Transverse colon (tissue), 4 donors: ENCODE data around the gene NOC4L. TPM values are rescaled to one million over a fixed set of nuclear protein-coding genes. Genes with fewer than 3 reads are reported as not detected.

Experiments
- DNase-seq: peaks from one replicate; pipeline ENCODE4 v3.0.0-alpha.2; 2019
- H3K27ac ChIP-seq, 4 donors: fragments of 200-600 bp; sonication (generic); 2 replicates each; pipeline ENCODE4 v1.5.1; 2016 to 2018; ENCODE audit warnings: inconsistent platforms in 4 of 4
- H3K27me3 ChIP-seq: fragments of 200-600 bp; sonication (generic); 2 replicates; pipeline ENCODE4 v1.5.1; 2017; ENCODE audit warnings: inconsistent platforms
- H3K36me3 ChIP-seq, 4 donors: fragments of 200-600 bp; sonication (generic); 2 replicates each; pipeline ENCODE4 v1.5.1; 2017 to 2019; ENCODE audit warnings: inconsistent platforms in 4 of 4
- H3K4me1 ChIP-seq, 4 donors: fragments of 200-600 bp; sonication (generic); 2 replicates each; pipeline ENCODE4 v1.5.1; 2017 to 2020; ENCODE audit warnings: inconsistent platforms in 4 of 4
- H3K4me3 ChIP-seq, 4 donors: fragments of 200-600 bp; sonication (generic); 1 replicate in 1 of 4; 2 replicates in 3 of 4; pipeline versions ENCODE4 v1.5.1 to v1.6.1; 2017 to 2019; ENCODE audit warnings: inconsistent platforms in 4 of 4
- H3K9me3 ChIP-seq, 2 donors: fragments of 200-600 bp; sonication (generic); 2 replicates each; pipeline ENCODE4 v1.5.1; 2017 to 2019; ENCODE audit warnings: inconsistent platforms in 2 of 2
- EP300 ChIP-seq: sonication (generic); formaldehyde crosslinking; IDR thresholded peaks from one replicate; pipeline ENCODE4 v1.6.1; 2017; ENCODE audit warnings: antibody characterized with exemption, low read depth
- POLR2A ChIP-seq: fragments of 450-650 bp; IDR thresholded peaks from one replicate; pipeline ENCODE4 v1.6.1; 2016; ENCODE audit warnings: antibody characterized with exemption, mild to moderate bottlenecking, moderate library complexity
- POLR2AphosphoS5 ChIP-seq, 3 donors: sonication (generic); formaldehyde crosslinking; IDR thresholded peaks; one replicate each; pipeline ENCODE4 v1.6.1; 2016; ENCODE audit warnings: antibody characterized with exemption in 3 of 3
- WGBS, 2 donors: methylation state at CpG; one replicate each; pipeline ENCODE4 v1.1.5; 2018; ENCODE audit warnings: low coverage in 1 of 2; 5-methylcytosine and 5-hydroxymethylcytosine counted together
- in situ Hi-C, 4 donors: fragments of 200-750 bp; cut with MboI; loops; one replicate each; pipeline versions ENCODE4 v1.15.0 to v1.15.1; 2017; ENCODE audit warnings: low sequenced_read_pairs in 3 of 4, low pct_ligation_motif_present in 1 of 4, low pct_unique_long_range_greater_than_20kb in 1 of 4
- intact Hi-C: fragments of 100-400 bp; cut with DNase I; formaldehyde crosslinking; loops from one replicate; pipeline ENCODE4 v1.15.1; 2023; ENCODE audit warnings: low total_unique reads
- total RNA-seq, 4 donors: library from RNA; depleted of rRNA; stranded (reverse); fragments of >200 nt; gene quantifications; one replicate each; pipeline ENCODE4 v1.1.0, GENCODE V29; 2016
- TF ChIP-seq, protein P1 (sequence below), 5 experiments: fragments of 200-600 bp in 3 of 5; fragments of 450-650 bp in 2 of 5; sonication (generic) in 3 of 5; IDR thresholded peaks; 1 replicate in 2 of 5; 2 replicates in 3 of 5; pipeline ENCODE4 v1.5.1; 2016 to 2017; ENCODE audit warnings: antibody characterized with exemption in 5 of 5, inconsistent platforms in 3 of 5, mild to moderate bottlenecking in 2 of 5, moderate library complexity in 1 of 5

NOC4L gene
- total RNA-seq, 4 donors from 2014 or later, result 5.2 to 12.6 (median 9.9) TPM

DNA sequence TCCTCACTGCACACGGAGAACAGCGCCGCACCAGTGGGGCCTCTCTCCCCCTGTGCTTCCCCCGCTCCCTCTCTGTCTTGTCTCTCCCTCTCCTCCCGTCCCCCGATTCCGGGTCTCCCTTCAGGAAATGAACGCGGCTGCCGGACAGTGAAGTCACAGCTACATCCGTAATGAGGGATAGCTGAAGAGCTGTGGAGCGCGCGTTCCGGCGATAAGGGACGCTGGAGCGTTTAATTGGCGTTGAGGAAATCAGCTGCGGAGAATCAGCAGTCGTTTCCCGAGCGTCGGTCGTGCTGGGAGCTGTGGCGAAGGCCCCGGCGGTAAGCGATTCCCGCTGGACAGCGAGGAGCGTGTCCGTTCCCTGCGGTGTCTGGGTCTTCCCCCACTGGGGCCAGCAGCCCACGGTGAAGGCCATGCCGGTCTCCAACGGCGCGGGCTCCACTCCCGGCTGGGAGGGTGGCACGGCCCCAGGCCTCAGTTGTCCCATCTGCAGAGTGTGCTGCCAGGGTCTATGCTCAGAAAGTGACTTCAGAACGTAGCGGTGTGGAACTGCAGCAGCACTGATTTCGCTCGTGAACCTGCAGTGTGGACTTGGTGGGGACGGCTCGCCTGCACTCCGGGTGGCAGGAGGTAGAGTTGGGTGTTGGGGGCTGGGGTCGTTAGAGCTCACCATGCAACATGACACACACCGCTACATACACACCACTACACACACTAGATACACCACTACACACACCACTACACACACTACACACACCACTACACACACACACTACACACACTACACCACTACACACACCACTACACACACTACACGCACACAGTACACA lies 10.9 kb downstream of the NOC4L start:
- WGBS, 2 donors, result 92 to 100% methylated on average over 1 to 43 of the region's 51 CpGs
- intact Hi-C loops, result loop anchor here (10.0 kb wide), 1 partner anchor 220 kb away; no protein-coding TSS in a partner anchor
- in situ Hi-C loops, result no loop called here

GRCh38 chr12:132155771-132156572 lies 11.7 kb downstream of the NOC4L start:
- Histone ChIP-seq H3K4me1 (peaks cover 0 to 9% (median 7%) of the 10 kb centered on the region in 4 donors), H3K4me3 (no peak overlapping the region), H3K27me3 (no peaks in the 10 kb centered on the region), H3K9me3 (no peaks in the 10 kb centered on the region), H3K36me3 (peaks cover 0 to 5% (median 0%) of the 10 kb centered on the region in 4 donors), H3K27ac (no peak overlapping the region)
- no peak for DNase-seq
- in situ Hi-C loops, result no loop called here
- intact Hi-C loops, result loop anchor here (10.0 kb wide), 1 partner anchor 219 kb away; no protein-coding TSS in a partner anchor
- TF ChIP-seq, protein P1, sequence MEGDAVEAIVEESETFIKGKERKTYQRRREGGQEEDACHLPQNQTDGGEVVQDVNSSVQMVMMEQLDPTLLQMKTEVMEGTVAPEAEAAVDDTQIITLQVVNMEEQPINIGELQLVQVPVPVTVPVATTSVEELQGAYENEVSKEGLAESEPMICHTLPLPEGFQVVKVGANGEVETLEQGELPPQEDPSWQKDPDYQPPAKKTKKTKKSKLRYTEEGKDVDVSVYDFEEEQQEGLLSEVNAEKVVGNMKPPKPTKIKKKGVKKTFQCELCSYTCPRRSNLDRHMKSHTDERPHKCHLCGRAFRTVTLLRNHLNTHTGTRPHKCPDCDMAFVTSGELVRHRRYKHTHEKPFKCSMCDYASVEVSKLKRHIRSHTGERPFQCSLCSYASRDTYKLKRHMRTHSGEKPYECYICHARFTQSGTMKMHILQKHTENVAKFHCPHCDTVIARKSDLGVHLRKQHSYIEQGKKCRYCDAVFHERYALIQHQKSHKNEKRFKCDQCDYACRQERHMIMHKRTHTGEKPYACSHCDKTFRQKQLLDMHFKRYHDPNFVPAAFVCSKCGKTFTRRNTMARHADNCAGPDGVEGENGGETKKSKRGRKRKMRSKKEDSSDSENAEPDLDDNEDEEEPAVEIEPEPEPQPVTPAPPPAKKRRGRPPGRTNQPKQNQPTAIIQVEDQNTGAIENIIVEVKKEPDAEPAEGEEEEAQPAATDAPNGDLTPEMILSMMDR (IDR thresholded peaks at IDR 0.05), result no peak
- TF ChIP-seq POLR2A, result no peak
- no peak for TF ChIP-seq POLR2AphosphoS5 (IDR thresholded peaks at IDR 0.05)
- no peak for TF ChIP-seq EP300
- WGBS, 2 donors, result 96% methylated on average over 7 to 10 of the region's 10 CpGs

More for the DNA sequence above, 10.9 kb downstream of the NOC4L start:
- Histone ChIP-seq H3K4me1 (peaks cover 0 to 9% (median 7%) of the 10 kb centered on the region in 4 donors), H3K4me3 (no peak overlapping the region), H3K9me3 (no peaks in the 10 kb centered on the region), H3K27me3 (no peaks in the 10 kb centered on the region), H3K36me3 (peaks cover 0 to 5% (median 0%) of the 10 kb centered on the region in 4 donors), H3K27ac (no peak overlapping the region)
- TF ChIP-seq POLR2AphosphoS5 (IDR thresholded peaks at IDR 0.05) (no peak), EP300 (no peak), POLR2A (no peak)
- TF ChIP-seq, protein P1 (IDR thresholded peaks at IDR 0.05), result no peak
- no peak for DNase-seq

- H3K27me3 ChIP-seq, result no peaks in the 10 kb centered on the region
- TF ChIP-seq EP300, result no peak
- TF ChIP-seq POLR2A, result no peak
- intact Hi-C loops, result loop anchor here (10.0 kb wide), 1 partner anchor 218 kb away; no protein-coding TSS in a partner anchor
- no peak for DNase-seq
- 75 to 86% methylated on average over 7 to 8 of the region's 8 CpGs for WGBS, 2 donors
- in situ Hi-C loops, result no loop called here
- H3K27ac ChIP-seq, result no peak overlapping the region
- peaks cover 0 to 9% (median 7%) of the 10 kb centered on the region in 4 donors for H3K4me1 ChIP-seq
- no peaks in the 10 kb centered on the region for H3K9me3 ChIP-seq
- H3K36me3 ChIP-seq, result peaks cover 0 to under 1% (median 0%) of the 10 kb centered on the region in 4 donors
- H3K4me3 ChIP-seq, result no peak overlapping the region
Measured at GRCh38 chr12:132156573-132157325, 12.5 kb downstream of the NOC4L start.

GRCh38 chr12:132157733-132158409 lies 13.6 kb downstream of the NOC4L start:
- WGBS, 2 donors, result 95 to 97% methylated on average over 5 of the region's 5 CpGs
- in situ Hi-C loops (no loop called here), intact Hi-C loops (loop anchor here (10.0 kb wide), 1 partner anchor 217 kb away; no protein-coding TSS in a partner anchor)
- H3K36me3 ChIP-seq, result no peaks in the 10 kb centered on the region
- no peaks in the 10 kb centered on the region for H3K27me3 ChIP-seq
- no peak for DNase-seq
- no peak overlapping the region for H3K27ac ChIP-seq
- H3K9me3 ChIP-seq, result no peaks in the 10 kb centered on the region
- H3K4me1 ChIP-seq, result peaks cover 0 to 17% (median 9%) of the 10 kb centered on the region in 4 donors
- TF ChIP-seq EP300 (no peak), POLR2AphosphoS5 (IDR thresholded peaks at IDR 0.05) (no peak), POLR2A (no peak)
- TF ChIP-seq, protein P1 (IDR thresholded peaks at IDR 0.05), result no peak
- H3K4me3 ChIP-seq, result no peak overlapping the region
